ENCODE measurements around the gene OOSP2. TPM values are rescaled to one million over a fixed set of nuclear protein-coding genes. Genes with fewer than 3 reads are reported as not detected.
"Not testable (repeated sequence)": the region's sequence is repeated elsewhere in the genome, so short reads cannot be mapped to it uniquely, and the experiment has no call there.

Gene OOSP2
- total and polyA plus RNA-seq, 5 experiments from 2014 or later: not detected

GRCh38 chr11:60056349-60056969, 16.2 kb downstream of the OOSP2 start, which contains the start of gene MS4A3:
TSS of gene MS4A3 (plus strand) at chr11:60056665. CDS start at chr11:60061161, 4,496 bp downstream.
- no peak for DNase-seq
- no peaks in the 10 kb centered on the region for H3K4me1 Mint-ChIP-seq
- no peak for ATAC-seq
- POLR2A ChIA-PET: no interaction called here
- H3K9me3 Mint-ChIP-seq: peaks cover 0 to 5% (median 0%) of the 10 kb centered on the region in 9 donors
- H3K27me3 Mint-ChIP-seq: peaks cover 0 to 12% (median 4%) of the 10 kb centered on the region in 5 donors
- no peaks in the 10 kb centered on the region for H3K36me3 Mint-ChIP-seq
- H3K27ac Mint-ChIP-seq: no peak within 1 kb of the TSS
- no peak within 1 kb of the TSS for H3K4me3 Mint-ChIP-seq

GRCh38 chr11:60059052-60059451, 18.8 kb downstream of the OOSP2 start:
- H3K9me3 Mint-ChIP-seq: peaks cover 0 to 3% (median 0%) of the 10 kb centered on the region in 9 donors
- H3K4me1 Mint-ChIP-seq: no peaks in the 10 kb centered on the region
- DNase-seq: no peak
- H3K27ac Mint-ChIP-seq: no peak overlapping the region
- no peak overlapping the region for H3K4me3 Mint-ChIP-seq
- no peaks in the 10 kb centered on the region for H3K36me3 Mint-ChIP-seq
- H3K27me3 Mint-ChIP-seq: peaks cover 0 to 12% (median 2%) of the 10 kb centered on the region in 5 donors
- no peak for ATAC-seq
- POLR2A ChIA-PET: no interaction called here

DNA sequence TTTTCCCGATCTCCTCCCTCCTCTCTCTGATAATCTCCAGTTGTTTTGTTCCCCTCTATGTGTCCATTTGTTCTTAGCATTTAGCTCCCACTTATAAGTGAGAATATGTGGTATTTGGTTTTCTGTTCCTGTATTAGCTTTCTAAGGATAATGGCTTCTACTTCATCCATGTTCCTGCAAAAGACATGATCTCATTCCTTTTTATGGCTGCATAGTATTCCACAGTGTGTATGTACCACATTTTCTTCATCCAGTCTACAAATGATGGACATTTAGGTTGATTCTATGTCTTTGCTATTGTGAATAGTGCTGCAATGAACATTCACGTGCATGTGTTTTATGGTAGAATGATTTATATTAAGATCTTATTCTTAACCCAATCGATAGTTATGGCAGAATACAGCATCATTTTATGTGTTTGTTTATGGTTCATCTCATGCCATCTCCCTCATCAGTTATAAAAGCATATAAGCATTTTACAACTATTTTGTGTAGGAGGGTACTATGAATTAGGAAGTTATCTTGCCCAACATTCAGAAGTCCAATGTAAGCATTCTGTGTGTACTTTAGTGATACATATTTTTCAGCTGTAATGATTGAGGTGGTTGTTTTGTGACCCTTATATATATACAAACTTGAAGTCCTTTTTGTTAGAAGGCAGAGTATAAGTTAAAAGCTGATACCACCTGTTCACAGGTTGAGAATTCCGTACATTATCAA, 19.5 kb downstream of the OOSP2 start:
- H3K36me3 Mint-ChIP-seq: no peaks in the 10 kb centered on the region
- no peak for ATAC-seq
- H3K4me3 Mint-ChIP-seq: no peak overlapping the region
- H3K4me1 Mint-ChIP-seq: no peaks in the 10 kb centered on the region
- DNase-seq: no peak
- peaks cover 0 to 3% (median 0%) of the 10 kb centered on the region in 9 donors for H3K9me3 Mint-ChIP-seq
- no peak overlapping the region for H3K27ac Mint-ChIP-seq
- POLR2A ChIA-PET: no interaction called here
- peaks cover 0 to 12% (median 2%) of the 10 kb centered on the region in 5 donors for H3K27me3 Mint-ChIP-seq

- POLR2A ChIA-PET: no interaction called here
These were observed 23.9 kb downstream of the OOSP2 start for GRCh38 chr11:60064111-60064510.

GRCh38 chr11:60065801-60066200, 25.6 kb downstream of the OOSP2 start:
- ATAC-seq (no peak), DNase-seq (no peak)
- Mint-ChIP-seq H3K4me3 (no peak overlapping the region), H3K9me3 (no peaks in the 10 kb centered on the region), H3K27ac (no peak overlapping the region), H3K36me3 (no peaks in the 10 kb centered on the region), H3K4me1 (no peaks in the 10 kb centered on the region), H3K27me3 (peaks cover 0 to 5% (median 3%) of the 10 kb centered on the region in 5 donors)
- POLR2A ChIA-PET: no interaction called here

More at GRCh38 chr11:60064111-60064510, 23.9 kb downstream of the OOSP2 start:
- ATAC-seq (no peak), DNase-seq (no peak)
- Mint-ChIP-seq H3K4me1 (no peaks in the 10 kb centered on the region), H3K36me3 (no peaks in the 10 kb centered on the region), H3K4me3 (no peak overlapping the region), H3K27me3 (peaks cover 0 to 3% (median 0%) of the 10 kb centered on the region in 5 donors), H3K9me3 (peaks cover 0 to 3% (median 0%) of the 10 kb centered on the region in 9 donors), H3K27ac (no peak overlapping the region)

DNA sequence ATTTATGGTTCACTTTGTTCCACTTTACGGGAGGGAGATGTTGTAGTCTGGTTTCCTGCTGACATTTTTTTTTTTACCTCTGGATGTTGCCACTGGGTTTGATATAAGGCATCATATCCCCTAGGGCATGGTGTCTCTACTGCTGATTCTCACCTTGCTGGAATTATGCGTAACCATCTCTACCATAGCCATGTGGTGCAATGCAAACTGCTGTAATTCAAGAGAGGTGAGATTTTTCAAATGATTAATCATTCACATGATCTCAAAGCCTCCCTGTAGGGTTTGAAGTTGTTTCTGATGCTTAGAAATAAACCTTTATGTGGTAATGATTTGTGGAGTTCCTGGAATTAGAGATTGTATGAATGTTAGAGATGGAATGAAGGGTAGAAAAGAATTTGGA, 29.2 kb downstream of the OOSP2 start:
- Mint-ChIP-seq H3K4me3 (no peak overlapping the region), H3K36me3 (no peaks in the 10 kb centered on the region), H3K9me3 (peaks cover 0 to 7% (median 4%) of the 10 kb centered on the region in 9 donors), H3K27me3 (peaks cover 1 to 17% (median 5%) of the 10 kb centered on the region in 5 donors), H3K4me1 (no peaks in the 10 kb centered on the region), H3K27ac (no peak overlapping the region)
- ATAC-seq: no peak
- POLR2A ChIA-PET: no interaction called here
- no peak for DNase-seq

DNA sequence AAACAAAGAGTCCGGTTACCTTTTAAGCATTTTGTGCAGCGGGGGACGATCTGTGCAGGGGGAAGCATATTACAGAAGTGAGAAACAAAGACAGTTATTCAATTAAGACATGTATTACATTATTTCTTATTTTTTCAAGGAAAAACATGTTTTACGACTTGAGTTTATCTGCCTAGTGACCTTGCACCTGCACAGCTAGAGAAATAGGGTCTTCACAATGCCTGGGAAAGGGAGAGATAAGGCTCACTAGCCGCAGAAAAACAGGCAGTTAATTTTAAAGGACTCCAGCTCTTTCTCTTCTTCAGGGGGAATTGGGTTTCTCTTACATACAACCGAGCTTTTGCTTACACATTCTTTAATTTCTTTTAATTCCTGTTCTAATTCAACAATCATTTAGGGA, 31.4 kb downstream of the OOSP2 start:
- DNase-seq, H3K27ac Mint-ChIP-seq, H3K4me3 Mint-ChIP-seq, H3K4me1 Mint-ChIP-seq, ATAC-seq, H3K36me3 Mint-ChIP-seq, POLR2A ChIA-PET: not testable (repeated sequence)
- peaks cover 0 to 10% (median 5%) of the 10 kb centered on the region in 9 donors for H3K9me3 Mint-ChIP-seq
- H3K27me3 Mint-ChIP-seq: peaks cover 1 to 17% (median 5%) of the 10 kb centered on the region in 5 donors

DNA sequence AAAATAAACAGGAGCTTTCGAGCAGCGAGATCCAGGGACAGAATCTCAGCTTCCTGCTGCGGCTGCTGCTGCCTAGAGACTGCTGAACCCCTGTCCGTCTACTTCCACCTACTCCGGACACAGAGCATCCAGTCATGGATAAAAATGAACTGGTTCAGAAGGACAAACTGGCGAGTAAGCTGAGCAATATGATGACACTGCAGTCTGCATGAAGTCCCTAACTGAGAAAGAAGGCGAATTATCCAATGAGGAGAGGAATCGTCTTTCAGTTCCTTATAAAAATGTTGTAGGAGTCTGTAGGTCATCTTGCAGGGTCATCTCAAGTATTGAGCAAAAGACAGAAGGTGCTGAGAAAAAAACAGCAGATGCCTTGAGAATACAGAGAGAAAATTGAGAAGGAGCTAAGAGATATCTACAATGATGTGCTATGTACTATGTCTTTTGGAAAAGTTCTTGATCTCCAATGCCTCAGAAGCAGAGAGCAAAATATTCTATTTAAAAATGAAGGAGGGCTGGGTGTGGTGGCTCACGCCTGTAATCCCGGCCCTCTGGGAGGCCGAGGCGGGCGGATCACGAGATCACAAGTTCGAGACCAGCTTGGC, 37.1 kb downstream of the OOSP2 start:
- H3K4me1 Mint-ChIP-seq: no peaks in the 10 kb centered on the region
- H3K4me3 Mint-ChIP-seq: no peak overlapping the region
- no peaks in the 10 kb centered on the region for H3K36me3 Mint-ChIP-seq
- no peak overlapping the region for H3K27ac Mint-ChIP-seq
- H3K9me3 Mint-ChIP-seq: peaks cover 0 to 21% (median 10%) of the 10 kb centered on the region in 9 donors
- H3K27me3 Mint-ChIP-seq: peaks cover 0 to 9% (median 2%) of the 10 kb centered on the region in 5 donors
- DNase-seq (no peak), ATAC-seq (no peak)
- POLR2A ChIA-PET: no interaction called here

DNA sequence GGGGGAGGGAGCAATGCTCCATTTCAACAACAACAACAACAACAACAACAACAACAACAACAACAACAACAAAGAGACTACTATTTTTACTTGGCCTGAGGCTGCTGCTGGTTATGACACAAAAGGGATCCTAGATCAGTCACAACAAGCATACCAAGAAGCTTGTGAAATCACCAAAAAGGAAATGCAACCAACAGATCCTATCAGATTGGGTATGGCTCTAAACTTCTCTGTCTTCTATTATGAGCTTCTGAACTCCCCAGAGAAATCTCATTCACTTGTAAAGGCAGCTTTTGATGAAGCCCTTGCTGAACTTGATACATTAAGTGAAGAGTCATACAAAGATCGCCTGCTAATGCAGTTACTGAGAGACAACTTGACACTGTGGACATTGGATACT, 37.8 kb downstream of the OOSP2 start:
- Mint-ChIP-seq H3K4me3 (no peak overlapping the region), H3K27ac (no peak overlapping the region), H3K36me3 (no peaks in the 10 kb centered on the region), H3K4me1 (no peaks in the 10 kb centered on the region), H3K27me3 (peaks cover 0 to 9% (median 3%) of the 10 kb centered on the region in 5 donors), H3K9me3 (peaks cover 0 to 19% (median 10%) of the 10 kb centered on the region in 9 donors)
- ATAC-seq (no peak), DNase-seq (no peak)
- POLR2A ChIA-PET: no interaction called here

DNA sequence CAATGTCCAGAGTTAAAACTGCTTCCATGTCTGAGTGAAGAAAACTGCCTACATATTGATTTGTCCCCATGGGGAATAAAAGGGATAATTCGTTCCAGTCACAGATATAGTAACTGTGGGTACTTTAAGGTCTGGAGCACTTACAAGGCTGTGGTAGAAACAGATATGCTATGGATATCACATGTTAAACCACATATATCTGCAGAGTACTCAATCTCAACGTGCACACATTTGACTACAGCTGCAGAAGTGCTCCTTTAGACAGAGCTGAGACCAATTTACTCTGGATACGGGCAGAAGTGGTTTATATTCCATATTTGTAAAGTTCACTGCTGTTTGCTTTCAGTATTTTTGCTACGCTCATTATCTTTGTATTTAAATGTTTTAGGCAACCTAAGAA, 38.5 kb downstream of the OOSP2 start:
- H3K4me3 Mint-ChIP-seq: no peak overlapping the region
- H3K4me1 Mint-ChIP-seq: no peaks in the 10 kb centered on the region
- DNase-seq: no peak
- no peaks in the 10 kb centered on the region for H3K36me3 Mint-ChIP-seq
- peaks cover 0 to 9% (median 3%) of the 10 kb centered on the region in 5 donors for H3K27me3 Mint-ChIP-seq
- POLR2A ChIA-PET: no interaction called here
- no peak for ATAC-seq
- H3K9me3 Mint-ChIP-seq: peaks cover 0 to 19% (median 10%) of the 10 kb centered on the region in 9 donors
- H3K27ac Mint-ChIP-seq: no peak overlapping the region

GRCh38 chr11:60080535-60080934, 40.3 kb downstream of the OOSP2 start:
- peaks cover 0 to 19% (median 10%) of the 10 kb centered on the region in 9 donors for H3K9me3 Mint-ChIP-seq
- H3K4me3 Mint-ChIP-seq: no peak overlapping the region
- no peaks in the 10 kb centered on the region for H3K36me3 Mint-ChIP-seq
- no peaks in the 10 kb centered on the region for H3K4me1 Mint-ChIP-seq
- ATAC-seq (no peak), DNase-seq (no peak)
- H3K27ac Mint-ChIP-seq: no peak overlapping the region
- POLR2A ChIA-PET: no interaction called here
- peaks cover 2 to 27% (median 9%) of the 10 kb centered on the region in 5 donors for H3K27me3 Mint-ChIP-seq

GRCh38 chr11:60084631-60085273, 44.5 kb downstream of the OOSP2 start:
- Mint-ChIP-seq H3K27ac (peak overlapping the region in 1 of 10 donors; percentile 9), H3K36me3 (peaks cover 0 to 4% (median 0%) of the 10 kb centered on the region in 3 donors), H3K4me1 (no peaks in the 10 kb centered on the region), H3K9me3 (peaks cover 0 to 5% (median 0%) of the 10 kb centered on the region in 9 donors), H3K4me3 (no peak overlapping the region), H3K27me3 (peaks cover 10 to 37% (median 25%) of the 10 kb centered on the region in 5 donors)
- no peak for ATAC-seq
- POLR2A ChIA-PET: no interaction called here
- no peak for DNase-seq

GRCh38 chr11:60085909-60086308, 45.7 kb downstream of the OOSP2 start:
- DNase-seq (no peak), ATAC-seq (no peak)
- H3K27me3 Mint-ChIP-seq: peaks cover 10 to 30% (median 23%) of the 10 kb centered on the region in 5 donors

More at GRCh38 chr11:60085909-60086308, 45.7 kb downstream of the OOSP2 start:
- peaks cover 0 to 4% (median 0%) of the 10 kb centered on the region in 3 donors for H3K36me3 Mint-ChIP-seq
- POLR2A ChIA-PET: no interaction called here
- H3K4me1 Mint-ChIP-seq: no peaks in the 10 kb centered on the region
- no peak overlapping the region for H3K27ac Mint-ChIP-seq
- peaks cover 0 to 2% (median 0%) of the 10 kb centered on the region in 9 donors for H3K9me3 Mint-ChIP-seq
- H3K4me3 Mint-ChIP-seq: no peak overlapping the region
